Measurements from ENCODE around the gene PLAAT2. TPM values are rescaled to one million over a fixed set of nuclear protein-coding genes. Genes with fewer than 3 reads are reported as not detected.

PLAAT2 gene
- total and polyA plus RNA-seq, 9 of the 15 experiments (the other 6 are each of a cell fraction or from before 2014, with no cell fraction given) = not detected

DNA sequence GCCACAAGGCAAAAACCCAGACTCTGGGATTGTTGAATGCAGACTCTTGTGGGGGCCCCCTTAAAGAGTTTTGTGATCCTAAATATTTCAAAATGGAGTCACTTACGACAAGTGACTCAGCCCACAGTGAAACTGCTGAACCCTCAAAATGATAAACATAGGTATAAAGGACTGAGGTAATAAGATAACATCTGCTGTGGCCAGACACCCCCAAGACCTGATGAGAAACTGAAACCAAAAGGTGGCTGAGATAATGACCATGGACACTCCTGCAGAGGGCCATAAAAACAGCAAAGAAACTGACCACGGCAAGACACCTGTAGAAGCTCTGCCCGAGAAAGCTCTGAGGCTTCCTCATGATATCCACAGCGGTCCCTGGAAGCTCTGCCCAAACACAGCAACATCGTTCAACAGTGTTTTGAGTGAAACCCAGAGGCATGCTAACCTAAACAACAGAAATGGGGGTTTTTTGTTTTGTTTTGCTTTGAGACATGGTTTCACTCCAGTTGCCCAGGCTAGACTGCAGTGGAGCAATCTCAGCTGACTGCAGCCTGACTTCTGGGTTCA, 28.2 kb downstream of the PLAAT2 start (continued):
- TF ChIP-seq ZNF398 (CRISPR knock-in tag; IDR thresholded peaks at IDR 0.05) (peak; percentile 85), ZNF778 (CRISPR knock-in tag; IDR thresholded peaks at IDR 0.05) (no peak), THRB (CRISPR knock-in tag; conservative IDR thresholded peaks at IDR 0.05) (peak; percentile 86), OTX1 (CRISPR knock-in tag; IDR thresholded peaks at IDR 0.05) (peak; percentile 91; the same call in 1 of the 2 replicates), ZNF280A (IDR thresholded peaks at IDR 0.05; ENCODE audit: low read depth, partially characterized antibody) (no peak), TAF7 (tag; IDR thresholded peaks at IDR 0.05) (peak; percentile 93), ZNF75A (CRISPR knock-in tag; IDR thresholded peaks at IDR 0.05) (peak; percentile 87), STAT5A (IDR thresholded peaks at IDR 0.05; ENCODE audit: borderline replicate concordance, low read length) (no peak), SMC3 (conservative IDR thresholded peaks at IDR 0.05; ENCODE audit: insufficient read depth, low read depth, low read length) (no peak), MLLT1 (IDR thresholded peaks at IDR 0.05) (no peak), TOE1 (IDR thresholded peaks at IDR 0.05; ENCODE audit: borderline replicate concordance) (no peak), TOE1 (CRISPR knock-in tag; IDR thresholded peaks at IDR 0.05; ENCODE audit: borderline replicate concordance, low read depth) (no peak), MXI1 (IDR thresholded peaks at IDR 0.05; ENCODE audit: low read depth, low read length) (no peak)

Measured in K562 (cell line).